HFFc6 (cell line): Measurements from ENCODE around the gene HS3ST3A1. TPM values are rescaled to one million over a fixed set of nuclear protein-coding genes. Genes with fewer than 3 reads are reported as not detected.

ENCODE experiments used
- DNase-seq: peaks from one replicate; pipeline ENCODE4 v3.0.0-alpha.2; 2018
- H3K27ac Mint-ChIP-seq: 2 replicates; pipeline ENCODE4 v1.8.0; 2020; ENCODE audit warnings: mild to moderate bottlenecking, mixed read lengths
- H3K27me3 Mint-ChIP-seq: 2 replicates; pipeline ENCODE4 v1.8.0; 2021; ENCODE audit warnings: mild to moderate bottlenecking, moderate library complexity, mixed read lengths; ENCODE audit not compliant: insufficient read depth
- H3K36me3 Mint-ChIP-seq: 2 replicates; pipeline ENCODE4 v1.8.0; 2021; ENCODE audit warnings: low read depth, mixed read lengths
- H3K4me1 Mint-ChIP-seq: 2 replicates; pipeline ENCODE4 v1.8.0; 2020; ENCODE audit warnings: low read depth, mixed read lengths
- H3K4me3 Mint-ChIP-seq: 2 replicates; pipeline ENCODE4 v1.8.0; 2020; ENCODE audit warnings: mild to moderate bottlenecking, moderate library complexity, mixed read lengths
- H3K9me3 Mint-ChIP-seq: 2 replicates; pipeline ENCODE4 v1.8.0; 2020; ENCODE audit warnings: mild to moderate bottlenecking, mixed read lengths
- CTCF ChIP-seq: fragments of 200-600 bp; sonication (generic); IDR thresholded peaks from 2 replicates; pipeline ENCODE4 v1.5.0; 2021; ENCODE audit warnings: antibody characterized with exemption, mild to moderate bottlenecking
- total RNA-seq, 6 experiments: library from RNA; stranded (reverse); fragmentation: NEBNext Ultra II Directional; extraction: Animal tissue kit (Norgen Biotek cat#: 25700); gene quantifications; 2 replicates in 1 of 6; 3 replicates in 5 of 6; pipeline ENCODE4 v1.2.3, GENCODE V29; 2021

HS3ST3A1 gene
- total RNA-seq, 6 experiments from 2014 or later, result 29.4 to 45.8 (median 36.5) TPM

DNA sequence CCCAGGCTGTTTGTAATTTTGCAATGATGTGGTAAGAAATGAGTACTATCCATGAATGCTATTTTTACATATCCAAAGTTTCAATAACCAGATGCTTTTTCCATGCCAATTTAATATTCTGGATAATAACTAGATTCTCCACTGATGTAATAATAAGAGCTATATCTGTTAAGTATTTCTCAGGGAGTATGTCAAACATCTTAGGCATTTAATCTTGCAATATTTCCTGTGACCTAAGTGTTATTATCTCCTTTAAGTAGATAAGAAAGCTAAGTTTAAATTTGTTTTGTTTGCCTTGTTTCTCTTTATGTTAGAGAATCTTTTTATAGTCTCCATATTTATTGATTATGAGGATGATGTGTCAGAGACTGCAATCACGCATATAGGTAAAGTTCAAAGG is 32.3 kb upstream of the HS3ST3A1 start:
- no peak overlapping the region for H3K4me3 Mint-ChIP-seq
- TF ChIP-seq CTCF, result no peak
- H3K9me3 Mint-ChIP-seq, result no peaks in the 10 kb centered on the region
- H3K4me1 Mint-ChIP-seq, result peaks cover 14% of the 10 kb centered on the region
- no peak for DNase-seq
- no peak overlapping the region for H3K27ac Mint-ChIP-seq
- H3K27me3 Mint-ChIP-seq, result no peaks in the 10 kb centered on the region
- no peaks in the 10 kb centered on the region for H3K36me3 Mint-ChIP-seq

DNA sequence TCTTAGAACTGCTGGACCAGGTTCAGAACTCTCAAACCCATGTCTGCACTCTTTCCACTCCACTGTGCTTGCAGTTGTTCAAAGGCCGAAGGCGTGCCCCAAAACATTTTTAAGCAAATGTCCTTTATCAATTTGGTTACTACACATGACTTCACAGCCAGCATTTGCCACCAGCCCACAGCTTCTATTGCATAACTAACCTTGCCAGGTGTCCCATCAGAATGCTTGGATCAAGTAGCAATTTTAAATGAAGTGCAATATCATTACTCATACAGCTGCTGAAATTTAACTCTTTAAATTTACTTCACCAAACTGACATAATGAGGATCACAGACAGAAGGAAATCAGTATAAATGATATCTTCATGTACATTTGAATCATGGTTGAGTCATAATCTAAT is 29.8 kb upstream of the HS3ST3A1 start:
- no peaks in the 10 kb centered on the region for H3K27me3 Mint-ChIP-seq
- TF ChIP-seq CTCF, result no peak
- no peaks in the 10 kb centered on the region for H3K36me3 Mint-ChIP-seq
- DNase-seq, result no peak
- no peaks in the 10 kb centered on the region for H3K9me3 Mint-ChIP-seq
- peaks cover 27% of the 10 kb centered on the region for H3K4me1 Mint-ChIP-seq
- H3K27ac Mint-ChIP-seq, result no peak overlapping the region
- H3K4me3 Mint-ChIP-seq, result no peak overlapping the region

- TF ChIP-seq CTCF, result no peak
- H3K27me3 Mint-ChIP-seq, result no peaks in the 10 kb centered on the region
- no peaks in the 10 kb centered on the region for H3K36me3 Mint-ChIP-seq
- peak; percentile 69 for DNase-seq
- H3K27ac Mint-ChIP-seq, result no peak overlapping the region
- H3K9me3 Mint-ChIP-seq, result no peaks in the 10 kb centered on the region
- H3K4me1 Mint-ChIP-seq, result peaks cover 22% of the 10 kb centered on the region
- no peak overlapping the region for H3K4me3 Mint-ChIP-seq
Measured at GRCh38 chr17:13626703-13627102, 25.0 kb upstream of the HS3ST3A1 start.

GRCh38 chr17:13619462-13619861 is 17.7 kb upstream of the HS3ST3A1 start:
- Mint-ChIP-seq H3K27ac (no peak overlapping the region), H3K27me3 (0 out of 2 replicates have a peak, but pooled peaks cover 3% of the 10 kb centered on the region), H3K4me3 (no peak overlapping the region), H3K4me1 (no peaks in the 10 kb centered on the region), H3K36me3 (peaks cover 11% of the 10 kb centered on the region), H3K9me3 (peaks cover 10% of the 10 kb centered on the region)
- TF ChIP-seq CTCF, result no peak
- no peak for DNase-seq

GRCh38 chr17:13616031-13616430 is 14.3 kb upstream of the HS3ST3A1 start:
- no peak overlapping the region for H3K27ac Mint-ChIP-seq
- TF ChIP-seq CTCF, result no peak
- peaks cover 20% of the 10 kb centered on the region for H3K9me3 Mint-ChIP-seq
- no peak overlapping the region for H3K4me3 Mint-ChIP-seq
- H3K4me1 Mint-ChIP-seq, result no peaks in the 10 kb centered on the region
- DNase-seq, result no peak
- H3K27me3 Mint-ChIP-seq, result peaks cover 3% of the 10 kb centered on the region; the same call in 1 of the 2 replicates
- H3K36me3 Mint-ChIP-seq, result peaks cover 22% of the 10 kb centered on the region

GRCh38 chr17:13609941-13610340 is 8.2 kb upstream of the HS3ST3A1 start:
- TF ChIP-seq CTCF, result no peak
- Mint-ChIP-seq H3K36me3 (peaks cover 13% of the 10 kb centered on the region), H3K4me1 (no peaks in the 10 kb centered on the region), H3K4me3 (no peak overlapping the region), H3K27me3 (peaks cover 2% of the 10 kb centered on the region; the same call in 1 of the 2 replicates), H3K9me3 (peaks cover 14% of the 10 kb centered on the region), H3K27ac (no peak overlapping the region)
- DNase-seq, result no peak
